HepG2 (cell line): ENCODE results near the gene CPPED1.
A peak's percentile ranks its signal among the peaks of the same experiment; 100 is the strongest.

Source experiments
- FOXM1 ChIP-seq: sonication (generic); formaldehyde crosslinking; IDR thresholded peaks from 2 replicates; pipeline ENCODE4 v1.5.0; 2020; ENCODE audit warnings: missing genetic modification reagents
- MAZ ChIP-seq, 2 experiments: sonication (generic) in 1 of 2; formaldehyde crosslinking in 1 of 2; IDR thresholded peaks; 2 replicates each; pipeline versions ENCODE4 v1.5.0 to v1.6.1; 2012 to 2020; ENCODE audit warnings: low read depth in 2 of 2, mild to moderate bottlenecking in 2 of 2, borderline replicate concordance in 1 of 2, improper control_type of control experiment in 1 of 2, low read length in 1 of 2, missing genetic modification reagents in 1 of 2, moderate library complexity in 1 of 2
- TARDBP ChIP-seq: sonication (generic); formaldehyde crosslinking; IDR thresholded peaks from 2 replicates; pipeline ENCODE4 v1.8.0; 2022; ENCODE audit warnings: mild to moderate bottlenecking, missing genetic modification reagents

DNA sequence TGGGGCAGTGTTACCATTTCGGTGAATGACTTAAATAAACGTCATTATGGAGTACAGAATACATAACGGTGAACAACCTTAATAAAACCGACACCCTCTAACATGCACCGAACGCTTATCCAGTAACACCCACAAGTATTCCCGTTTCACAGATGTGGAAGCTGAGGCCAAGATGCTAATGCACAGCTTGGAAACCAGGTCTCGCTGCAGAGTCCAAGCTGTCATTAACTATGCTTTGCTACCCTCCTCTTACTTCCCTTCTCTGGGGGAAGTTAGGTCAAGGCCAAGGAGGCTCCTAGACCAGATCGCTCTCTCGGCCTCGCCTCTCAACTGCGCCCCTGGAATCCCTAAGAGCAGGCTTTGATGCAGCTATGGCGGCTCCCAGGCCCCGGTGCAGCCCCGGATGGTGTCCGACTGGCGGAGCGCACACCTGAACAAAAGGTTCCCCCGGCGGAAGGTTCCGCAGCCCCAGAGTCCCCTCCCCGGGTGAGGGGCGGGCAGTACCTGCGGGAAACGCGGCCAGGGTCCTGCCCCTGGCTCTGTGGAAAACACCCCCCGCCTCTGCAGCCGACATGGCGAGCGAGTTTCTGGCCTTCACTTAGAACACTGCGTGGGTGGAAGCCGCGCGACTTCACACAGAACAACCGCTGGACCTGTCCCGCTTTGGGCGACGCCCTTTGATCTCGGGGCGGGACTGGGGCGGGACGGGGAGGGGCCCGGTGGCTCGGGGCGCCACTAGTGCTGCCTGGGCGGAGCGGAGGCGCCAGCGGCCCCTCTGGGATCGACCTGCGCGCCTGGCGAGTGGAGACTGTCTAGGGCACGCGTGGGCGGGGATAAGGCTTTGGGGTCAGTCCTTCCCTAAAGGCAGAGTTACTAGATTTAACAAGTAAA, at the start of gene CPPED1:
- TF ChIP-seq TARDBP, result peak; percentile 95
- TF ChIP-seq MAZ (IDR thresholded peaks at IDR 0.05; ENCODE audit: borderline replicate concordance, low read depth, low read length), result peak; percentile 96
- peak; percentile 99 for TF ChIP-seq MAZ (CRISPR knock-in tag; IDR thresholded peaks at IDR 0.05; ENCODE audit: low read depth)
- TF ChIP-seq FOXM1 (CRISPR knock-in tag), result peak; percentile 76
